Effector memory CD4-positive, alpha-beta T cell (primary cell): ENCODE data around the gene TMEM37.

Source experiments
- DNase-seq, 3 donors: peaks; one replicate each; pipeline ENCODE4 v3.0.0-alpha.2; 2020
- H3K27ac ChIP-seq: 2 replicates; pipeline ENCODE4 v1.7.0; 2013; ENCODE audit warnings: mild to moderate bottlenecking, low read length, moderate library complexity; ENCODE audit not compliant: insufficient read depth, poor library complexity, severe bottlenecking
- H3K27me3 ChIP-seq: replicated peaks from 2 replicates; pipeline ENCODE4 v1.7.0; 2013; ENCODE audit warnings: mild to moderate bottlenecking, low read length; ENCODE audit not compliant: insufficient read depth, control insufficient read depth, poor library complexity, severe bottlenecking
- H3K36me3 ChIP-seq: 2 replicates; pipeline ENCODE4 v1.7.0; 2013; ENCODE audit warnings: mild to moderate bottlenecking, low read length, moderate library complexity; ENCODE audit not compliant: control insufficient read depth, insufficient read depth
- H3K4me1 ChIP-seq: 2 replicates; pipeline ENCODE4 v1.7.0; 2013; ENCODE audit warnings: low read length, mild to moderate bottlenecking; ENCODE audit not compliant: control insufficient read depth, insufficient read depth, poor library complexity, severe bottlenecking
- H3K4me3 ChIP-seq: 2 replicates; pipeline ENCODE4 v1.7.0; 2013; ENCODE audit warnings: low read length, low read depth, mild to moderate bottlenecking; ENCODE audit not compliant: insufficient read depth, poor library complexity, severe bottlenecking
- H3K9me3 ChIP-seq: 2 replicates; pipeline ENCODE4 v1.7.0; 2013; ENCODE audit warnings: mild to moderate bottlenecking, low read length, moderate library complexity; ENCODE audit not compliant: control insufficient read depth

The TMEM37 gene

GRCh38 chr2:119455066-119455718 is 23.5 kb downstream of the TMEM37 start:
- H3K36me3 ChIP-seq, result no peaks in the 10 kb centered on the region
- H3K27ac ChIP-seq, result no peak overlapping the region
- no peak overlapping the region for H3K4me3 ChIP-seq
- no peaks in the 10 kb centered on the region for H3K4me1 ChIP-seq
- H3K9me3 ChIP-seq, result no peaks in the 10 kb centered on the region
- no peaks in the 10 kb centered on the region for H3K27me3 ChIP-seq
- DNase-seq, result no peak

- Histone ChIP-seq H3K9me3 (no peaks in the 10 kb centered on the region), H3K4me3 (no peak overlapping the region), H3K4me1 (no peaks in the 10 kb centered on the region), H3K36me3 (no peaks in the 10 kb centered on the region), H3K27me3 (no peaks in the 10 kb centered on the region), H3K27ac (no peak overlapping the region)
- DNase-seq, result no peak
Measured at GRCh38 chr2:119460076-119460475, 28.4 kb downstream of the TMEM37 start.

GRCh38 chr2:119461811-119462210 is 30.2 kb downstream of the TMEM37 start:
- no peak for DNase-seq
- Histone ChIP-seq H3K9me3 (no peaks in the 10 kb centered on the region), H3K4me1 (no peaks in the 10 kb centered on the region), H3K27ac (no peak overlapping the region), H3K27me3 (no peaks in the 10 kb centered on the region), H3K36me3 (no peaks in the 10 kb centered on the region), H3K4me3 (no peak overlapping the region)

- DNase-seq, result no peak
- Histone ChIP-seq H3K4me1 (no peaks in the 10 kb centered on the region), H3K36me3 (no peaks in the 10 kb centered on the region), H3K27me3 (no peaks in the 10 kb centered on the region), H3K27ac (no peak overlapping the region), H3K9me3 (no peaks in the 10 kb centered on the region), H3K4me3 (no peak overlapping the region)
Measured at GRCh38 chr2:119462574-119462973, 30.9 kb downstream of the TMEM37 start.

GRCh38 chr2:119463136-119463535 is 31.5 kb downstream of the TMEM37 start:
- Histone ChIP-seq H3K27me3 (no peaks in the 10 kb centered on the region), H3K4me1 (no peaks in the 10 kb centered on the region), H3K9me3 (no peaks in the 10 kb centered on the region), H3K36me3 (no peaks in the 10 kb centered on the region), H3K27ac (no peak overlapping the region), H3K4me3 (no peak overlapping the region)
- no peak for DNase-seq

GRCh38 chr2:119463990-119464389 is 32.3 kb downstream of the TMEM37 start:
- Histone ChIP-seq H3K27ac (no peak overlapping the region), H3K27me3 (no peaks in the 10 kb centered on the region)

GRCh38 chr2:119464981-119465380 is 33.3 kb downstream of the TMEM37 start:
- H3K9me3 ChIP-seq, result no peaks in the 10 kb centered on the region
- H3K27me3 ChIP-seq, result no peaks in the 10 kb centered on the region
- H3K4me3 ChIP-seq, result no peak overlapping the region
- DNase-seq, result no peak
- H3K4me1 ChIP-seq, result no peaks in the 10 kb centered on the region
- H3K36me3 ChIP-seq, result no peaks in the 10 kb centered on the region
- H3K27ac ChIP-seq, result no peak overlapping the region

More at GRCh38 chr2:119463990-119464389, 32.3 kb downstream of the TMEM37 start:
- Histone ChIP-seq H3K36me3 (no peaks in the 10 kb centered on the region), H3K4me3 (no peak overlapping the region), H3K4me1 (no peaks in the 10 kb centered on the region), H3K9me3 (no peaks in the 10 kb centered on the region)
- DNase-seq, result no peak

GRCh38 chr2:119465687-119466086 is 34.0 kb downstream of the TMEM37 start:
- H3K9me3 ChIP-seq, result no peaks in the 10 kb centered on the region
- H3K27me3 ChIP-seq, result no peaks in the 10 kb centered on the region
- H3K4me3 ChIP-seq, result no peak overlapping the region
- no peak overlapping the region for H3K27ac ChIP-seq
- no peaks in the 10 kb centered on the region for H3K4me1 ChIP-seq
- DNase-seq, result no peak
- no peaks in the 10 kb centered on the region for H3K36me3 ChIP-seq

- no peaks in the 10 kb centered on the region for H3K4me1 ChIP-seq
- no peaks in the 10 kb centered on the region for H3K36me3 ChIP-seq
- H3K27ac ChIP-seq, result no peak overlapping the region
- DNase-seq, result no peak
- no peaks in the 10 kb centered on the region for H3K27me3 ChIP-seq
- no peaks in the 10 kb centered on the region for H3K9me3 ChIP-seq
- no peak overlapping the region for H3K4me3 ChIP-seq
Measured at GRCh38 chr2:119466373-119466772, 34.7 kb downstream of the TMEM37 start.

GRCh38 chr2:119468154-119468955 is 36.7 kb downstream of the TMEM37 start:
- no peaks in the 10 kb centered on the region for H3K36me3 ChIP-seq
- H3K4me1 ChIP-seq, result no peaks in the 10 kb centered on the region
- DNase-seq, result no peak
- H3K9me3 ChIP-seq, result no peaks in the 10 kb centered on the region
- no peak overlapping the region for H3K4me3 ChIP-seq
- no peaks in the 10 kb centered on the region for H3K27me3 ChIP-seq
- H3K27ac ChIP-seq, result no peak overlapping the region
